HepG2 (cell line): ENCODE data around the gene ARL5B. TPM values are rescaled to one million over a fixed set of nuclear protein-coding genes. Genes with fewer than 3 reads are reported as not detected.

ENCODE experiments used
- FOSL1 ChIP-seq: sonication (generic); formaldehyde crosslinking; IDR thresholded peaks from 2 replicates; pipeline ENCODE4 v1.9.0; 2021; ENCODE audit warnings: missing genetic modification reagents, borderline replicate concordance
- FOXA3 ChIP-seq: IDR thresholded peaks from 2 replicates; pipeline ENCODE4 v1.6.1; 2016; ENCODE audit warnings: missing genetic modification reagents, missing compliant biosample characterization
- HES4 ChIP-seq: sonication (generic); formaldehyde crosslinking; IDR thresholded peaks from 2 replicates; pipeline ENCODE4 v1.9.0; 2021; ENCODE audit warnings: mild to moderate bottlenecking, missing genetic modification reagents, borderline replicate concordance
- HHEX ChIP-seq: IDR thresholded peaks from 2 replicates; pipeline ENCODE4 v1.6.1; 2016; ENCODE audit warnings: control low read depth
- KDM4B ChIP-seq: sonication (generic); formaldehyde crosslinking; IDR thresholded peaks from 2 replicates; pipeline ENCODE4 v1.4.0; 2020; ENCODE audit warnings: missing genetic modification reagents
- MAF1 ChIP-seq: sonication (generic); formaldehyde crosslinking; IDR thresholded peaks from 2 replicates; pipeline ENCODE4 v1.5.0; 2020; ENCODE audit warnings: missing genetic modification reagents, borderline replicate concordance
- RARA ChIP-seq: IDR thresholded peaks from 2 replicates; pipeline ENCODE4 v1.6.1; 2016; ENCODE audit warnings: missing genetic modification reagents, missing compliant biosample characterization
- RFXANK ChIP-seq: IDR thresholded peaks from 2 replicates; pipeline ENCODE4 v1.6.1; 2016
- SAP130 ChIP-seq: IDR thresholded peaks from 2 replicates; pipeline ENCODE4 v1.6.1; 2016; ENCODE audit warnings: low read depth
- STAG1 ChIP-seq: sonication (generic); formaldehyde crosslinking; IDR thresholded peaks from 2 replicates; pipeline ENCODE4 v1.4.0; 2020; ENCODE audit warnings: missing genetic modification reagents
- YEATS4 ChIP-seq: sonication (generic); formaldehyde crosslinking; IDR thresholded peaks from 2 replicates; pipeline ENCODE4 v1.4.0; 2020; ENCODE audit warnings: missing genetic modification reagents, borderline replicate concordance
- ZBTB42 ChIP-seq: sonication (generic); formaldehyde crosslinking; IDR thresholded peaks from 2 replicates; pipeline ENCODE4 v1.5.0; 2020; ENCODE audit warnings: mild to moderate bottlenecking, missing genetic modification reagents
- ZBTB44 ChIP-seq: sonication (generic); formaldehyde crosslinking; IDR thresholded peaks from 2 replicates; pipeline ENCODE4 v1.4.0; 2020; ENCODE audit warnings: missing genetic modification reagents
- ZFP37 ChIP-seq: sonication (generic); formaldehyde crosslinking; IDR thresholded peaks from 2 replicates; pipeline ENCODE4 v1.4.0; 2020; ENCODE audit warnings: missing genetic modification reagents, borderline replicate concordance
- ZFY ChIP-seq: sonication (generic); formaldehyde crosslinking; IDR thresholded peaks from 2 replicates; pipeline ENCODE4 v1.4.0; 2020; ENCODE audit warnings: missing genetic modification reagents
- ZNF253 ChIP-seq: sonication (generic); formaldehyde crosslinking; IDR thresholded peaks from 2 replicates; pipeline ENCODE4 v1.8.0; 2022; ENCODE audit warnings: mild to moderate bottlenecking, missing genetic modification reagents, borderline replicate concordance
- ZNF318 ChIP-seq: sonication (generic); formaldehyde crosslinking; IDR thresholded peaks from 2 replicates; pipeline ENCODE4 v1.4.0; 2020; ENCODE audit warnings: mild to moderate bottlenecking, missing genetic modification reagents
- ZNF367 ChIP-seq: sonication (generic); formaldehyde crosslinking; IDR thresholded peaks from 2 replicates; pipeline ENCODE4 v1.4.0; 2020; ENCODE audit warnings: missing genetic modification reagents, borderline replicate concordance
- ZNF451 ChIP-seq: sonication (generic); formaldehyde crosslinking; IDR thresholded peaks from 2 replicates; pipeline ENCODE4 v1.5.0; 2020; ENCODE audit warnings: mild to moderate bottlenecking, missing genetic modification reagents
- polyA plus RNA-seq, 8 experiments: library from polyadenylated mRNA; depleted of rRNA in 3 of 8; stranded (reverse) in 7 of 8; unstranded in 1 of 8; fragments of >200 nt; fragmentation: Illumina TruSeq in 4 of 8; extraction: Trizol in 4 of 8; gene quantifications; 2 replicates each; pipeline versions ENCODE4 v1.2.1 to v1.2.3, GENCODE V29; 2011 to 2016; ENCODE audit warnings: low read depth in 4 of 8, missing spikeins in 1 of 8, mixed read lengths in 1 of 8; ENCODE audit not compliant: insufficient read depth in 1 of 8
- total RNA-seq, 5 experiments: library from RNA; depleted of rRNA; stranded (reverse); fragments of >200 nt; fragmentation: Illumina TruSeq; extraction: Trizol; gene quantifications; 2 replicates each; pipeline ENCODE4 v1.2.3, GENCODE V29; 2016; ENCODE audit warnings: low read depth in 1 of 5

The ARL5B gene
- total and polyA plus RNA-seq, 2 of the 13 experiments (the other 11 are each of a cell fraction or from before 2014, with no cell fraction given) = 26.6 to 32.7 TPM

- TF ChIP-seq ZNF318 (CRISPR knock-in tag) (no peak), YEATS4 (peak; percentile 58), RFXANK (CRISPR knock-in tag) (no peak), FOXA3 (peak; percentile 42; the same call in 1 of the 2 replicates), MAF1 (CRISPR knock-in tag) (no peak), RARA (no peak), FOSL1 (CRISPR knock-in tag) (no peak), ZNF451 (CRISPR knock-in tag) (peak; percentile 80; the same call in 1 of the 2 replicates), ZBTB44 (CRISPR knock-in tag) (no peak), ZFY (CRISPR knock-in tag) (no peak; the same call in 1 of the 2 replicates), HES4 (CRISPR knock-in tag) (no peak), SAP130 (CRISPR knock-in tag) (peak; percentile 99), KDM4B (CRISPR knock-in tag) (no peak), ZBTB42 (no peak), STAG1 (CRISPR knock-in tag) (no peak), HHEX (CRISPR knock-in tag) (no peak), ZNF253 (peak; percentile 62; the same call in 1 of the 2 replicates), ZNF367 (CRISPR knock-in tag) (no peak), ZFP37 (CRISPR knock-in tag) (no peak)
Measured at GRCh38 chr10:18651324-18652007, 7.8 kb upstream of the ARL5B start, which contains the start of gene NSUN6 (continued).
